NB4 (cell line): Measurements from ENCODE around the gene RHBDD3.

ENCODE experiments used
- DNase-seq: peaks from one replicate; pipeline ENCODE4 v3.0.0; 2010; ENCODE audit warnings: low read depth
- H3K4me3 ChIP-seq: one replicate; pipeline ENCODE4 v1.5.1; 2011; ENCODE audit warnings: mild to moderate bottlenecking, low read depth, low read length, moderate library complexity
- MYC ChIP-seq: IDR thresholded peaks from 2 replicates; pipeline ENCODE4 v1.6.1; 2011; ENCODE audit warnings: low read depth, low read length
- POLR2A ChIP-seq: IDR thresholded peaks from 2 replicates; pipeline ENCODE4 v1.6.1; 2011; ENCODE audit warnings: mild to moderate bottlenecking; ENCODE audit not compliant: insufficient read length; ENCODE audit errors: extremely low read depth
- TF ChIP-seq, protein P1 (sequence below): IDR thresholded peaks from one replicate; pipeline ENCODE4 v1.5.1; 2012; ENCODE audit warnings: low read depth, low read length
- TF ChIP-seq, protein P2 (sequence below): IDR thresholded peaks from 2 replicates; pipeline ENCODE4 v1.6.1; 2011; ENCODE audit warnings: low read depth, low read length

RHBDD3 gene

DNA sequence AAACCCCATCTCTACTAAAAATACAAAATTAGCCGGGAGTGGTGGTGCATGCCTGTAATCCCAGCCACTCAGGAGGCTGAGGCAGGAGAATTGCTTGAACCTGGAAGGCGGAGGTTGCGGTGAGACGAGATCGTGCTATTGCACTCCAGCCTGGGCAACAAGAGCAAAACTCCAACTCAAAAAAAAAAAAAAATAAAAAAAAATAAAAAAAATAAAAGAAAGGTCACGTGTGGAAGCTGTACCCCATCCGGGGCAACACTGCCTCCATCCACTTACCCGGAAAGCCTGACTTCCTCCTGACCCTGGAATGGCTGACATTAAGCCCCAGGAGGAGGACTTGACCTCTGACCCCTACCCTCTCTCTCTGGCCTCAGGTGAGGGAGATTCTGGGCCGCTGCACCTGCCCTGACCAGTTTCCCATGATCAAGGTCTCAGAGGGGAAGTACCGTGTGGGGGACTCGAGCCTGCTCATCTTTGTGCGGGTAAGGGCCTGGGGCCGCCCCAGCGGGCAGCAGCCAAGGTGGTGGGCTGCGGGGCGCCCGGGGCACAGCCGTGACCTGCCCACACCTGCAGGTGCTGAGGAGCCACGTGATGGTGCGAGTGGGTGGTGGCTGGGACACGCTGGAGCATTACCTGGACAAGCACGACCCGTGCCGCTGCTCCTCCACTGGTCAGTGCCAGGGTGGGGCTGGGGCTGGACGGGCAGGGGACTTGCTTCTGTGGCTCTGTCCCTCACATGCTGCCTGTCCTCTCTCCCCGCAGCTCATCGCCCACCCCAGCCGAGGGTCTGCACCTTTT lies 42.5 kb upstream of the RHBDD3 start:
- no peak for TF ChIP-seq POLR2A
- TF ChIP-seq, protein P1, sequence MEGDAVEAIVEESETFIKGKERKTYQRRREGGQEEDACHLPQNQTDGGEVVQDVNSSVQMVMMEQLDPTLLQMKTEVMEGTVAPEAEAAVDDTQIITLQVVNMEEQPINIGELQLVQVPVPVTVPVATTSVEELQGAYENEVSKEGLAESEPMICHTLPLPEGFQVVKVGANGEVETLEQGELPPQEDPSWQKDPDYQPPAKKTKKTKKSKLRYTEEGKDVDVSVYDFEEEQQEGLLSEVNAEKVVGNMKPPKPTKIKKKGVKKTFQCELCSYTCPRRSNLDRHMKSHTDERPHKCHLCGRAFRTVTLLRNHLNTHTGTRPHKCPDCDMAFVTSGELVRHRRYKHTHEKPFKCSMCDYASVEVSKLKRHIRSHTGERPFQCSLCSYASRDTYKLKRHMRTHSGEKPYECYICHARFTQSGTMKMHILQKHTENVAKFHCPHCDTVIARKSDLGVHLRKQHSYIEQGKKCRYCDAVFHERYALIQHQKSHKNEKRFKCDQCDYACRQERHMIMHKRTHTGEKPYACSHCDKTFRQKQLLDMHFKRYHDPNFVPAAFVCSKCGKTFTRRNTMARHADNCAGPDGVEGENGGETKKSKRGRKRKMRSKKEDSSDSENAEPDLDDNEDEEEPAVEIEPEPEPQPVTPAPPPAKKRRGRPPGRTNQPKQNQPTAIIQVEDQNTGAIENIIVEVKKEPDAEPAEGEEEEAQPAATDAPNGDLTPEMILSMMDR = no peak
- no peak overlapping the region for H3K4me3 ChIP-seq
- no peak for DNase-seq

DNA sequence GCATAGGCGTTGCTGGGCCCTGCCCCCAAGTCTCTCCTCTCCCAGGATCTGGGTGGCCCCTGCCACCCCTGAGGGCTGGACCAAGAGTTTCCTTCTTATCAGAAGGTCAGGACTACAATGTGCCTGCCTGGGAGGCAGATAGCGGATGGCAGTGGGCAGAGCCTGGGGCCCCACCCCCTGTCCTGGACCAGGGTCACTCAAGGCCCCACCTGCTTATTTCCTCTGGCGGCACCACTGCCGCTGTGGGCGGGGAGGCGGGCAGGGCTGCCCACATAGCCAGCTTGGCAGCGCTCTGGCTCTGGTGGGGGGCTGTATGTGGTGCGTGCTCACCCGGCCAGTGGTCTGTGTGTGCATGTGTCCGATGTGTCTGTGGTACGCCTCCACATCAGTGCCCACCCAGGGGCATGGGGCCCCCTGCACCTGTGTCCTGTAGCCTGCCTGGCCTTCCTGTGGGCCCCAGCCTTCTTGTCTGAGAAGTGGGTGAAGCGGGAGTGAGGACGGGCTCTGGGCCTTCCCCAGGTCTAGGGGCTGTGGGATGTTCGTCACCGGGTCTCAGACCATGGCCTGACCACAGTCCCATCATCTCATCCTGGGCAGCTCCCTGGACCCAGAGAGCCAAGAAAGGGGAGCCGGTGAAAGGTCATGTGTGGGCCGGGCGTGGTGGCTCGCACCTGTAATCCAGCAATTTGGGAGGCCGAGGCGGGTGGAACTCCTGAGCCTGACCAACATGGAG lies 41.7 kb upstream of the RHBDD3 start:
- peak; percentile 33 for DNase-seq
- peak overlapping the region; percentile 36 for H3K4me3 ChIP-seq
- TF ChIP-seq, protein P1 = no peak
- TF ChIP-seq MYC (no peak), POLR2A (no peak)
- TF ChIP-seq, protein P2, sequence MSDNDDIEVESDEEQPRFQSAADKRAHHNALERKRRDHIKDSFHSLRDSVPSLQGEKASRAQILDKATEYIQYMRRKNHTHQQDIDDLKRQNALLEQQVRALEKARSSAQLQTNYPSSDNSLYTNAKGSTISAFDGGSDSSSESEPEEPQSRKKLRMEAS = no peak

DNA sequence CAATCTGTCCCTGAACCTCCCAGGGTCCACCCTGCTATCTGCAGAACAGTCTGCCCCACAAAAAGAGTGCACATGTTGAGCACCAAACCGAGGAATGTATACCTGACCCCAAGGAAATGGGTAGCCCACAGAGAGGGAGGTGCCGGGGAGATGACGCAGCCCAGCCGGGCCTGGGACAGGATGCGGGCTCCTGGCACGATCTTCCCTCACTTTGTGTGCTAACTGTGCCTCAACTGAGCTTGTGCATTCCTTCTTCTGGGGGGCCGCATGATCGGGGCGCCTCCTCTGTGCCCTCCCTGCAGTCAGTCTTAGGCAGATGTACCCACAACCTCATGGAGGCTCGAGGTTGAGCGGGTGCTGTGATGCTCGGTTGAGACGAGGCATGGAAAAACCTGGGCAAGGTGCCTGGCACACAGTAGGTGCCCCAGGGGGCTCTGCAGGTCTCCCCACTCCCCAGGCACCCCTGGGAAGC lies 41.0 kb upstream of the RHBDD3 start:
- TF ChIP-seq POLR2A = no peak
- TF ChIP-seq, protein P1 = no peak
- TF ChIP-seq, protein P2 = no peak
- no peak for TF ChIP-seq MYC
- H3K4me3 ChIP-seq = peak overlapping the region; percentile 36
- DNase-seq = peak; percentile 88

DNA sequence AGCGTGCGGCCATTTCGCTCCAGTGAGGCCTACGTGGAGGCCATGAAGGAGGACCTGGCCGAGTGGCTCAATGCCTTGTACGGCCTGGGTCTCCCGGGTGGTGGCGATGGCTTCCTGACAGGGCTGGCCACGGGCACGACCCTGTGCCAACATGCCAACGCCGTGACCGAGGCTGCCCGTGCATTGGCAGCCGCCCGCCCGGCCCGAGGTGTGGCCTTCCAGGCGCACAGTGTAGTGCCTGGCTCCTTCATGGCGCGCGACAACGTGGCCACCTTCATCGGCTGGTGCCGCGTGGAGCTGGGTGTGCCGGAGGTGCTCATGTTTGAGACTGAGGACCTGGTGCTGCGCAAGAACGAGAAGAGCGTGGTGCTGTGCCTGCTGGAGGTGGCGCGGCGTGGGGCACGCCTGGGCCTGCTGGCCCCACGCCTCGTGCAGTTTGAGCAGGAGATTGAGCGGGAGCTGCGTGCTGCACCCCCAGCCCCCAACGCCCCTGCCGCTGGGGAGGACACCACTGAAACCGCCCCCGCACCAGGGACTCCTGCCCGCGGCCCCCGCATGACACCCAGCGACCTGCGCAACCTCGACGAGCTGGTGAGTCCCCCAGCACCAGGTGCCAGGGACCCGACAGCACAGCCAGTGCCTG lies 40.5 kb upstream of the RHBDD3 start:
- H3K4me3 ChIP-seq = no peak overlapping the region

DNA sequence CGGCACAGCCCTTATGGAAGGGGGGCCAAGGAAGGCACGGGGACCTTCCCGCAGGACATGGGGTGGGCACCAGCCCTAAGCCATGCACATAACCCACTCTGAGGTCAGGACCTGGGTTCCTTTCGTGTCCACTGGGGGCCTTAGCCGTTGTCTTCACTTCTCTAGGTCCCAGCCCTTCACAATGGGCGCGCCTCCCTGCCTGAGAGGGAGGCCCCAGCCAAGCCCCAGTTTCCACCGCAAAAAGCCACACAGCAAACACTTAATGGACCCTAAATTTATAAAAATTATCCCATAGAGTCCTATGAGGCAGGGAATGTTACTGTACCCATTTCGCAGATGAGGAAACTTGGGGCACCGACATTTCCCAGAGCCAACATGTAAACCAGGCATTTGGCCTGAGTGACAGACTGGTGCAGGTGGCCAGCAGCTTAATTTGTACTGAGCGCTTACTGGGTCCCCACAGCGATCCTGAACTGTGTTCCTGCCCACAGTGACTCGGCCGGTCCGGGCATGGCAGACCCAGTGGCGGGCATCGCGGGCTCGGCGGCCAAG lies 39.9 kb upstream of the RHBDD3 start:
- TF ChIP-seq POLR2A (no peak), MYC (no peak)
- TF ChIP-seq, protein P2 = no peak
- TF ChIP-seq, protein P1 = no peak
- DNase-seq = peak; percentile 31
- peak overlapping the region; percentile 48 for H3K4me3 ChIP-seq

More for the DNA sequence above, 40.5 kb upstream of the RHBDD3 start:
- no peak for TF ChIP-seq POLR2A
- TF ChIP-seq, protein P2 = no peak
- TF ChIP-seq, protein P1 = no peak
- TF ChIP-seq MYC = no peak
- no peak for DNase-seq
